Airway epithelial cell (primary cell): Measurements from ENCODE around the gene RAMP3. TPM values are rescaled to one million over a fixed set of nuclear protein-coding genes. Genes with fewer than 3 reads are reported as not detected.

ENCODE experiments used
- total RNA-seq: library from RNA; depleted of rRNA; stranded (reverse); fragments of >200 nt; gene quantifications from 2 replicates; pipeline ENCODE4 v1.2.3, GENCODE V29; 2015

The RAMP3 gene, protein sequence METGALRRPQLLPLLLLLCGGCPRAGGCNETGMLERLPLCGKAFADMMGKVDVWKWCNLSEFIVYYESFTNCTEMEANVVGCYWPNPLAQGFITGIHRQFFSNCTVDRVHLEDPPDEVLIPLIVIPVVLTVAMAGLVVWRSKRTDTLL
- not detected in 2 replicates for total RNA-seq

GRCh38 chr7:45157653-45158401 is at the start of gene RAMP3:
RAMP3 (plus strand) TSS chr7:45157791; CDS start chr7:45157829, 38 bp downstream.

GRCh38 chr7:45111298-45112223 is 46.0 kb upstream of the RAMP3 start, which contains the start of gene TBRG4:
TBRG4 (minus strand) TSS chr7:45111697; CDS start chr7:45109237, 2,460 bp downstream.

Other genes with a start within 250 kb of the RAMP3 start
- not detected in 2 replicates for gene MYO1G, start 178.8 kb upstream of the RAMP3 start, total RNA-seq
- gene CCM2, start 157.6 kb upstream of the RAMP3 start, total RNA-seq, result 44.0 and 54.0 TPM in 2 replicates
- 1.8 and 2.5 TPM in 2 replicates for gene NACAD, start 68.8 kb upstream of the RAMP3 start, total RNA-seq
- 73.0 and 86.7 TPM in 2 replicates for gene TBRG4, start 46.1 kb upstream of the RAMP3 start, total RNA-seq